ENCODE measurements around the gene ALKBH5.

ALKBH5 gene

DNA sequence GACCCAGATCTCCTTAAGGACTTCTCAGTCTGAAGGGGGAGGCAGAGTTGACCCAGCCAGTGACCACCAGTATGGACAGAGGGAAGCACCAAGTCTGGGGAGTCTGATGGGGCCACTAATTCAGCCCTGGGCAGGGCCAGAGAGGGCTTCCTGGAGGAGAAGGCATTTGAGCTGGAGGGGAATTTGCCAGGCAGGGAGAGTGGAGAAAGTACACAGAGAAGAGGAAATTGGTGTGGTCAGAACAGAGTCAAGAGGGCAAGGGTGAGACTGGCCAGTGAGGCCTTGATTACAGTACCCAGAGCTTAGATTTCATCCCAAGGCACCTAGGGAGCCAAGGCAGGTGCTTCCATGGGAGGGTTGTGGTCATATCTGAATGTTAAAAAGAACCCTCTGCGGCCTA lies 38.8 kb upstream of the ALKBH5 start:
- H3K27me3 ChIP-seq (ENCODE audit: control insufficient read depth, insufficient read depth, low read length): no peaks in the 10 kb centered on the region

DNA sequence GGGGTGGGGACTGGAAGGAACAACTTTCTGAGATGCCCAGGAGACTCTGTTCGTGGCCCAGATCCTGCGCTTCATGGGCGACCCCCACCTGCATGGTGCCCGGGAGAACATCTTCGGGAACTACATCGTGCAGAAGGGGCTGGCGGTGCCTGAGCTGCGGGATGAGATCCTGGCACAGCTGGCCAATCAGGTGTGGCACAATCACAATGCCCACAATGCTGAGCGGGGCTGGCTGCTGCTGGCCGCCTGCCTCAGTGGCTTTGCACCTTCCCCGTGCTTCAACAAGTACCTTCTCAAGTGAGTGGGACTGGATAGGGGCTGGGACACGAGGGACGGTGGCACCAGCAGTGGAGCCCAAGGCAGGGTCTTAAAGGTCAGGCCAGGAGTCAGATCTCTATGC lies 37.8 kb upstream of the ALKBH5 start:
- H3K9ac ChIP-seq (ENCODE audit: low read length): no peak overlapping the region
- no peaks in the 10 kb centered on the region for H3K27me3 ChIP-seq (ENCODE audit: control insufficient read depth, insufficient read depth, low read length)
- H3K9me3 ChIP-seq (ENCODE audit: control insufficient read depth, low read depth, low read length): no peaks in the 10 kb centered on the region
- H3K36me3 ChIP-seq (ENCODE audit: control insufficient read depth, low read depth, low read length): no peaks in the 10 kb centered on the region
- no peak overlapping the region for H3K4me3 ChIP-seq (ENCODE audit: low read length)
- H3K27ac ChIP-seq (ENCODE audit: low read length): no peak overlapping the region
- peaks cover 5% of the 10 kb centered on the region for H3K4me1 ChIP-seq (ENCODE audit: control insufficient read depth, low read depth, low read length)

More for the DNA sequence above, 38.8 kb upstream of the ALKBH5 start:
- Histone ChIP-seq H3K4me3 (ENCODE audit: low read length) (no peak overlapping the region), H3K4me1 (ENCODE audit: control insufficient read depth, low read depth, low read length) (peaks cover 5% of the 10 kb centered on the region), H3K9ac (ENCODE audit: low read length) (no peak overlapping the region), H3K36me3 (ENCODE audit: control insufficient read depth, low read depth, low read length) (no peaks in the 10 kb centered on the region), H3K27ac (ENCODE audit: low read length) (no peak overlapping the region), H3K9me3 (ENCODE audit: control insufficient read depth, low read depth, low read length) (no peaks in the 10 kb centered on the region)

DNA sequence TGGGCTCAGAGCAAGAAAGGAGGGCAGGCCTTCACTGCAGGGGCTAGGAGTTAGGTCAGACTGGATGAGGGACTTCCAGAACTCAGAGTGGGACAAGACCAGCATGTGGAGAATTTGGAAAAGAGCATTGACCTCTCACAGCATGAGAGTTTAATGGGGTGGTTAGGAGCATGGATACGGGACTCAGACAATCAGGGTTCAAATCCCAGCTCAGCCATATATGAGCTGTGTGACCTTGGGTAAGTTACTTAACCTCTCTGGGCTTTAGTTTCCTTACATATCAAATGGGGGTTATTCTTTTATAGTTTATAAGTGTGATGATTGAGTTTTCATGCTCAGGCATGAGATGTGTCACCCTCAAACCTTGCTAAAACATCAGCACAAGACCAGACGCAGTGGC lies 37.4 kb upstream of the ALKBH5 start:
- Histone ChIP-seq H3K36me3 (ENCODE audit: control insufficient read depth, low read depth, low read length) (no peaks in the 10 kb centered on the region), H3K4me3 (ENCODE audit: low read length) (no peak overlapping the region), H3K9me3 (ENCODE audit: control insufficient read depth, low read depth, low read length) (no peaks in the 10 kb centered on the region), H3K27me3 (ENCODE audit: control insufficient read depth, insufficient read depth, low read length) (no peaks in the 10 kb centered on the region), H3K9ac (ENCODE audit: low read length) (no peak overlapping the region), H3K27ac (ENCODE audit: low read length) (no peak overlapping the region), H3K4me1 (ENCODE audit: control insufficient read depth, low read depth, low read length) (peaks cover 5% of the 10 kb centered on the region)

- H3K36me3 ChIP-seq (ENCODE audit: control insufficient read depth, low read depth, low read length): no peaks in the 10 kb centered on the region
- no peak overlapping the region for H3K27ac ChIP-seq (ENCODE audit: low read length)
- H3K4me3 ChIP-seq (ENCODE audit: low read length): no peak overlapping the region
- H3K9ac ChIP-seq (ENCODE audit: low read length): no peak overlapping the region
- peaks cover 5% of the 10 kb centered on the region for H3K4me1 ChIP-seq (ENCODE audit: control insufficient read depth, low read depth, low read length)
- H3K27me3 ChIP-seq (ENCODE audit: control insufficient read depth, insufficient read depth, low read length): no peaks in the 10 kb centered on the region
- no peaks in the 10 kb centered on the region for H3K9me3 ChIP-seq (ENCODE audit: control insufficient read depth, low read depth, low read length)
Observed at GRCh38 chr17:18146980-18147379, 36.6 kb upstream of the ALKBH5 start.

DNA sequence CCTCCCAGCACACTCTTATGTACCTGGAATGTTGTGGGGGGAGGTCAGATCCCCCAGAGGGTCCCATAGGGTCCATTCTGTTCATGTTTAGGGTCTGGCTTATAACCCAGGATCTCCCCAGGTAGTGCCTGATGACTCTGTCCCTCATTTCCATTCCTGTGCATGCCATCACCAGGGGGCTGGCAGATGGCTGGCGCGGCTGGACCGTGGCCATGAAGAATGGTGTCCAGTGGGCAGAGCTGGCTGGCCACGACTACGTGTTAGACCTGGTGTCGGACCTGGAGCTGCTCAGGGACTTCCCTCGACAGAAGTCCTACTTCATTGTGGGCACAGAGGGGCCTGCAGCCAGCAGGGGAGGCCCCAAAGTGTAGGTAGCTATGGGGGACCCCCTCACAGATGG lies 35.0 kb upstream of the ALKBH5 start:
- peaks cover 4% of the 10 kb centered on the region for H3K4me1 ChIP-seq (ENCODE audit: control insufficient read depth, low read depth, low read length)
- H3K36me3 ChIP-seq (ENCODE audit: control insufficient read depth, low read depth, low read length): no peaks in the 10 kb centered on the region
- H3K27me3 ChIP-seq (ENCODE audit: control insufficient read depth, insufficient read depth, low read length): no peaks in the 10 kb centered on the region
- H3K27ac ChIP-seq (ENCODE audit: low read length): no peak overlapping the region
- H3K9me3 ChIP-seq (ENCODE audit: control insufficient read depth, low read depth, low read length): no peaks in the 10 kb centered on the region
- H3K9ac ChIP-seq (ENCODE audit: low read length): no peak overlapping the region
- H3K4me3 ChIP-seq (ENCODE audit: low read length): no peak overlapping the region

GRCh38 chr17:18151290-18151689 lies 32.3 kb upstream of the ALKBH5 start:
- H3K4me3 ChIP-seq (ENCODE audit: low read length): no peak overlapping the region
- no peaks in the 10 kb centered on the region for H3K36me3 ChIP-seq (ENCODE audit: control insufficient read depth, low read depth, low read length)
- H3K9ac ChIP-seq (ENCODE audit: low read length): no peak overlapping the region
- H3K27ac ChIP-seq (ENCODE audit: low read length): no peak overlapping the region
- no peaks in the 10 kb centered on the region for H3K27me3 ChIP-seq (ENCODE audit: control insufficient read depth, insufficient read depth, low read length)
- H3K9me3 ChIP-seq (ENCODE audit: control insufficient read depth, low read depth, low read length): no peaks in the 10 kb centered on the region
- H3K4me1 ChIP-seq (ENCODE audit: control insufficient read depth, low read depth, low read length): peaks cover 4% of the 10 kb centered on the region

DNA sequence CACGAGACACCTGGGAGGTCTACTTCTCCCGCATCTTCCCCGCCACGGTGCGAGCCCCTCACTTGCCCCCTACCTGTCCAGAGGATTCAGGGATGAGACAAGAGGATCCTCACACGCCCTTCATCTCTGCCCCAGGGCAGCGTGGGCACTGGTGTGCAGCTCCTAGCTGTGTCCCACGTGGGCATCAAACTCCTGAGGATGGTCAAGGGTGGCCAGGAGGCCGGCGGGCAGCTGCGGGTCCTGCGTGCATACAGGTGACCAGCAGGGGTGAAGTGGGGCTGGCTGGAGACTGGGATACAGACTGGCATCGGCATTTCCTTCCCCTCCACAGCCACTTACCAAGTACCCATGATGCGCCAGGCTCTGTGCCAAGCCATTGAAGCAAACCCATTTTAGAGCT lies 28.4 kb upstream of the ALKBH5 start:
- H3K27ac ChIP-seq (ENCODE audit: low read length): no peak overlapping the region
- peaks cover 4% of the 10 kb centered on the region for H3K4me1 ChIP-seq (ENCODE audit: control insufficient read depth, low read depth, low read length)
- no peak overlapping the region for H3K4me3 ChIP-seq (ENCODE audit: low read length)
- no peak overlapping the region for H3K9ac ChIP-seq (ENCODE audit: low read length)
- no peaks in the 10 kb centered on the region for H3K36me3 ChIP-seq (ENCODE audit: control insufficient read depth, low read depth, low read length)
- H3K27me3 ChIP-seq (ENCODE audit: control insufficient read depth, insufficient read depth, low read length): no peaks in the 10 kb centered on the region
- H3K9me3 ChIP-seq (ENCODE audit: control insufficient read depth, low read depth, low read length): no peaks in the 10 kb centered on the region

DNA sequence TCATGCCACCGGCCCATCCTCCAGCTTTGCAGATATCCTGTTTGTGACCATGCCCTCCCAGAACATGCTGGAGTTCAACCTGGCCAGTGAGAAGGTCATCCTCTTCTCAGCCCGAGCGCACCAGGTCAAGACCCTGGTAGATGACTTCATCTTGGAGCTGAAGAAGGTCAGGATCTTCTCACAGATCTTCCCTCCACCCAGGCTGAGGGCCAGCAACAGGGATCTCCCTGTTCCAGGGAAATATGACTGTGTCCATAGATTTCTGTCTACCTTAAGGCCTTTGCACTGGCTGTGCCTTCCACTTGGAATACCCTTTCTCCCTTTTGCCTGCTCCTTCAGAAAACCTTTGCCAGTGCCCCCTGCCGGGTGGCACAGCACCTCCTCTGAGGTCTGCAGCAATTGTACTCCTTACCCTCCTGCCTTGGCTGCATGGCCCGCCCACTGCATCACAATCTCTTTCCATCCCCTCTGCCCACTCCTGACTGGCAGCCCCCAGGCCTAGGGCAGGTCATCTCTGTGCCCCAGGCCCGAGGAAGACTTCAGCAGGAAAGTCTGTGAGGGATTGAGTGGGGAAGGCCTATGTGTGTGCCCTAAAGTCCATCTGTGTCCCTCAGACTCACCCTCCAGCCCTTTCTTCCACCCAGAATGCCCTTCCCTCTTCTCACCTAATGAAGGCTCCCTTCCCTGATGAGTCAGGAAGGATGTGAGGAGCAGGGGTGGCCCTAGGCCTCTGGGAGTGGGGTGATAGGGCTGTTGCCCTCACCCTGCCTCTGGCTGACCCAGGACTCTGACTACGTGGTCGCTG lies 27.3 kb upstream of the ALKBH5 start:
- Histone ChIP-seq H3K36me3 (ENCODE audit: control insufficient read depth, low read depth, low read length) (no peaks in the 10 kb centered on the region), H3K4me1 (ENCODE audit: control insufficient read depth, low read depth, low read length) (peaks cover 4% of the 10 kb centered on the region), H3K9ac (ENCODE audit: low read length) (no peak overlapping the region), H3K27ac (ENCODE audit: low read length) (no peak overlapping the region), H3K4me3 (ENCODE audit: low read length) (no peak overlapping the region), H3K27me3 (ENCODE audit: control insufficient read depth, insufficient read depth, low read length) (no peaks in the 10 kb centered on the region), H3K9me3 (ENCODE audit: control insufficient read depth, low read depth, low read length) (no peaks in the 10 kb centered on the region)

DNA sequence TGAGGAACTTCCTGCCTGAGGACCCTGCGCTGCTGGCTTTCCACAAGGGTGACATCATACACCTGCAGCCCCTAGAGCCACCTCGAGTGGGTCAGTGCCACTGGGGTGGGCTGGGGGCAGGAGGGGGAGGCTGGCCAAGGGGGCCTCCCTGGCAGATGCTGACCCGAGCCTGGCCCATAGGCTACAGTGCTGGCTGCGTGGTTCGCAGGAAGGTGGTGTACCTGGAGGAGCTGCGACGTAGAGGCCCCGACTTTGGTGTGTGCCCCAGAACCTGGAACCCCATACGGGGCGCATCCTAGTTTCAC lies 26.7 kb upstream of the ALKBH5 start:
- H3K9ac ChIP-seq (ENCODE audit: low read length): no peak overlapping the region
- H3K4me1 ChIP-seq (ENCODE audit: control insufficient read depth, low read depth, low read length): peaks cover 4% of the 10 kb centered on the region
- no peak overlapping the region for H3K27ac ChIP-seq (ENCODE audit: low read length)
- no peaks in the 10 kb centered on the region for H3K9me3 ChIP-seq (ENCODE audit: control insufficient read depth, low read depth, low read length)
- no peaks in the 10 kb centered on the region for H3K36me3 ChIP-seq (ENCODE audit: control insufficient read depth, low read depth, low read length)
- H3K27me3 ChIP-seq (ENCODE audit: control insufficient read depth, insufficient read depth, low read length): no peaks in the 10 kb centered on the region
- H3K4me3 ChIP-seq (ENCODE audit: low read length): no peak overlapping the region

GRCh38 chr17:18157354-18157985 lies 26.2 kb upstream of the ALKBH5 start:
- Histone ChIP-seq H3K27ac (ENCODE audit: low read length) (no peak overlapping the region), H3K4me1 (ENCODE audit: control insufficient read depth, low read depth, low read length) (peaks cover 4% of the 10 kb centered on the region), H3K27me3 (ENCODE audit: control insufficient read depth, insufficient read depth, low read length) (no peaks in the 10 kb centered on the region), H3K9ac (ENCODE audit: low read length) (no peak overlapping the region), H3K4me3 (ENCODE audit: low read length) (no peak overlapping the region), H3K9me3 (ENCODE audit: control insufficient read depth, low read depth, low read length) (no peaks in the 10 kb centered on the region), H3K36me3 (ENCODE audit: control insufficient read depth, low read depth, low read length) (no peaks in the 10 kb centered on the region)

GRCh38 chr17:18158022-18158600 lies 25.5 kb upstream of the ALKBH5 start:
- Histone ChIP-seq H3K9me3 (ENCODE audit: control insufficient read depth, low read depth, low read length) (no peaks in the 10 kb centered on the region), H3K9ac (ENCODE audit: low read length) (peak overlapping the region; percentile 4), H3K27ac (ENCODE audit: low read length) (no peak overlapping the region), H3K36me3 (ENCODE audit: control insufficient read depth, low read depth, low read length) (no peaks in the 10 kb centered on the region), H3K27me3 (ENCODE audit: control insufficient read depth, insufficient read depth, low read length) (no peaks in the 10 kb centered on the region), H3K4me1 (ENCODE audit: control insufficient read depth, low read depth, low read length) (no peaks in the 10 kb centered on the region), H3K4me3 (ENCODE audit: low read length) (peak overlapping the region; percentile 38)
